ENCODE data around the gene TMEM121. TPM values are rescaled to one million over a fixed set of nuclear protein-coding genes. Genes with fewer than 3 reads are reported as not detected.

TMEM121 gene
- total and polyA plus RNA-seq, 10 of the 15 experiments (the other 5 are each of a cell fraction or from before 2014, with no cell fraction given), result 0.04 to 4.9 (median 1.2) TPM; not detected in 2

GRCh38 chr14:105532735-105533141 is 6.4 kb downstream of the TMEM121 start (continued):
- no peak for TF ChIP-seq ZNF592 (IDR thresholded peaks at IDR 0.05)

- no peak for ATAC-seq
- H3K79me2 ChIP-seq (ENCODE audit: control insufficient read depth, insufficient read depth, low read length), result no peaks in the 10 kb centered on the region
- no peak overlapping the region for H3K4me2 ChIP-seq (ENCODE audit: control insufficient read depth, insufficient read depth)
- WGBS (ENCODE audit: insufficient coverage, insufficient replicate concordance, low lambda C conversion rate, missing lambda C conversion rate), result 34% methylated on average over 9 of the region's 9 CpGs
- H3K36me3 ChIP-seq (ENCODE audit: control insufficient read depth in 2 of 2, insufficient read depth in 2 of 2, low read length in 1 of 2), result no peaks in the 10 kb centered on the region
- no peaks in the 10 kb centered on the region for H3K9me3 ChIP-seq (replicated peaks; ENCODE audit: control insufficient read depth, insufficient read depth, low read length)
- no TSS peak for BruUV-seq (replicated peaks)
- in situ Hi-C loops (cut with MboI), result loop anchor here (10.0 kb wide), 2 partner anchors 471 to 631 kb away; no protein-coding TSS in a partner anchor
- H3K9ac ChIP-seq (ENCODE audit: control insufficient read depth, insufficient read depth, low read length), result no peak overlapping the region
- peaks cover 0 to 4% of the 10 kb centered on the region in 2 experiments; a peak in 3 of 4 replicates for H3K27me3 ChIP-seq (replicated peaks in 1 of 2; ENCODE audit: control insufficient read depth in 2 of 2, insufficient read depth in 2 of 2, low read length in 1 of 2)
- no peak overlapping the region for H2AFZ ChIP-seq (ENCODE audit: control insufficient read depth, low read depth, low read length)
- no peak overlapping the region for H3K27ac ChIP-seq (ENCODE audit: control insufficient read depth, insufficient read depth)
- intact Hi-C loops (cut with micrococcal nuclease; ENCODE audit: unreplicated experiment), result loop anchor here (2.0 to 10.0 kb wide), 3 partner anchors 163 to 881 kb away; no protein-coding TSS in a partner anchor
- RAD21 ChIA-PET (ENCODE audit: unreplicated experiment), result interaction anchor here (0.9 to 1.3 kb wide), 2 partner anchors 51 to 163 kb away, joined by 3 to 4 read pairs; no protein-coding TSS in a partner anchor
- no peak for FAIRE-seq
- SMC1A ChIA-PET (ENCODE audit: uncharacterized antibody, unreplicated experiment), result no interaction called here
- CTCF ChIA-PET, result interaction anchor here (1.0 to 3.0 kb wide), 6 partner anchors 9 to 884 kb away, joined by 3 to 17 read pairs (median 6); no protein-coding TSS in a partner anchor
- no peak overlapping the region for H3K4me3 ChIP-seq
- peaks cover 4% of the 10 kb centered on the region for H3K4me1 ChIP-seq (ENCODE audit: control insufficient read depth, insufficient read depth, low read length)
- no peak for TF ChIP-seq TCF7 (IDR thresholded peaks at IDR 0.05; ENCODE audit: borderline replicate concordance)
- no peak for TF ChIP-seq CUX1 (IDR thresholded peaks at IDR 0.05; ENCODE audit: insufficient replicate concordance, low read depth, low read length)
- no peak for TF ChIP-seq MYB (IDR thresholded peaks at IDR 0.05; ENCODE audit: borderline replicate concordance, low read depth, low read length)
- no peak for TF ChIP-seq ZNF24 (IDR thresholded peaks at IDR 0.05)
- no peak for TF ChIP-seq HSF1 (IDR thresholded peaks at IDR 0.05; ENCODE audit: low read depth, low read length)
- no peak for TF ChIP-seq RELB (IDR thresholded peaks at IDR 0.05; ENCODE audit: low read depth)
- no peak for DNase-seq (ENCODE audit: low read depth, low spot score)
- POLR2A ChIA-PET, result no interaction called here
- H4K20me1 ChIP-seq (ENCODE audit: control insufficient read depth, insufficient read depth), result no peaks in the 10 kb centered on the region
Observed at GRCh38 chr14:105533391-105533790, 7.0 kb downstream of the TMEM121 start.

Data from GM12878 (cell line).